GM12874 (cell line): Measurements from ENCODE around the gene NAA15.

Experiments
- CTCF ChIP-seq: IDR thresholded peaks from 2 replicates; pipeline ENCODE4 v1.5.1; 2011; ENCODE audit warnings: low read depth, mild to moderate bottlenecking, control low read depth, low read length, moderate library complexity; ENCODE audit not compliant: insufficient read depth

Gene NAA15

GRCh38 chr4:139300431-139301112 lies 733 bp upstream of the NAA15 start:
- TF ChIP-seq CTCF, result no peak

- peak; percentile 45 for TF ChIP-seq CTCF
Observed at GRCh38 chr4:139301821-139302611, 711 bp downstream of the NAA15 start, which contains the start of gene NDUFC1. TSS of gene NDUFC1 (minus strand) at chr4:139302477. CDS start at chr4:139295798, 6,679 bp downstream.

GRCh38 chr4:139304920-139305319 lies 3.6 kb downstream of the NAA15 start:
- no peak for TF ChIP-seq CTCF

- no peak for TF ChIP-seq CTCF
Observed at GRCh38 chr4:139311909-139312308, 10.6 kb downstream of the NAA15 start.

GRCh38 chr4:139312552-139313332 lies 11.4 kb downstream of the NAA15 start:
- TF ChIP-seq CTCF, result no peak

- TF ChIP-seq CTCF, result no peak
Observed at GRCh38 chr4:139314047-139314800, 12.9 kb downstream of the NAA15 start.
